OCI-LY1 (cell line): ENCODE results near the gene WWOX.

Source experiments
- H2AFZ ChIP-seq: fragments of 200-600 bp; sonication (generic), shearing (Covaris generic); 2 replicates; pipeline ENCODE4 v1.6.0; 2014; ENCODE audit warnings: antibody characterized with exemption, mild to moderate bottlenecking, low read length
- H3F3A ChIP-seq: fragments of 200-600 bp; sonication (generic), shearing (Covaris generic); 2 replicates; pipeline ENCODE4 v1.6.0; 2014; ENCODE audit warnings: mild to moderate bottlenecking, antibody characterized with exemption, low read length, moderate library complexity; ENCODE audit not compliant: insufficient read depth
- H3K27ac ChIP-seq: fragments of 200-600 bp; sonication (generic); 2 replicates; pipeline ENCODE4 v1.5.1; 2014; ENCODE audit warnings: low read length, mixed run types, mild to moderate bottlenecking, low read depth; ENCODE audit not compliant: poor library complexity, severe bottlenecking
- H3K27me3 ChIP-seq: fragments of 200-600 bp; sonication (generic); 2 replicates; pipeline ENCODE4 v1.6.0; 2014; ENCODE audit warnings: antibody characterized with exemption, mild to moderate bottlenecking, low read length, moderate library complexity; ENCODE audit not compliant: insufficient read depth
- H3K36me3 ChIP-seq: fragments of 200-600 bp; sonication (generic); 2 replicates; pipeline ENCODE4 v1.6.1; 2014; ENCODE audit warnings: mild to moderate bottlenecking, antibody characterized with exemption, low read length, moderate library complexity, mixed read lengths; ENCODE audit not compliant: insufficient read depth
- H3K4me1 ChIP-seq: fragments of 200-600 bp; sonication (generic); 2 replicates; pipeline ENCODE4 v1.5.1; 2014; ENCODE audit warnings: mild to moderate bottlenecking, low read length, moderate library complexity; ENCODE audit not compliant: insufficient read depth, severe bottlenecking
- H3K4me2 ChIP-seq: fragments of 200-600 bp; sonication (generic), shearing (Covaris generic); 2 replicates; pipeline ENCODE4 v1.6.1; 2014; ENCODE audit warnings: low read length
- H3K4me3 ChIP-seq: fragments of 200-600 bp; sonication (generic); 2 replicates; pipeline ENCODE4 v1.5.1; 2014; ENCODE audit warnings: low read length, low read depth, mild to moderate bottlenecking, mixed read lengths; ENCODE audit not compliant: poor library complexity, severe bottlenecking
- H3K79me2 ChIP-seq: fragments of 200-600 bp; shearing (Covaris generic); 2 replicates; pipeline ENCODE4 v1.6.1; 2016; ENCODE audit warnings: mixed run types, low read length, mixed read lengths; ENCODE audit not compliant: insufficient read depth
- H3K9ac ChIP-seq: fragments of 200-600 bp; sonication (generic), shearing (Covaris generic); 2 replicates; pipeline ENCODE4 v1.6.1; 2014; ENCODE audit warnings: mild to moderate bottlenecking, low read length, mixed read lengths
- H3K9me2 ChIP-seq: fragments of 200-600 bp; sonication (generic), shearing (Covaris generic); 2 replicates; pipeline ENCODE4 v1.6.1; 2014; ENCODE audit warnings: low read depth, mild to moderate bottlenecking, low read length, mixed read lengths
- H3K9me3 ChIP-seq: fragments of 200-600 bp; shearing (Covaris generic); 2 replicates; pipeline ENCODE4 v1.6.1; 2014; ENCODE audit warnings: low read length, mixed read lengths
- H4K20me1 ChIP-seq: fragments of 200-600 bp; sonication (generic), shearing (Covaris generic); 2 replicates; pipeline ENCODE4 v1.6.0; 2016; ENCODE audit warnings: mild to moderate bottlenecking, low read length; ENCODE audit not compliant: insufficient read depth
- CTCF ChIP-seq: fragments of 200-600 bp; sonication (generic), shearing (Covaris generic); IDR thresholded peaks from 2 replicates; pipeline ENCODE4 v1.5.1; 2017; ENCODE audit warnings: mild to moderate bottlenecking, antibody characterized with exemption, low read length, moderate library complexity, mixed read lengths
- EZH2 ChIP-seq: fragments of 200-600 bp; sonication (generic), shearing (Covaris generic); IDR thresholded peaks from 2 replicates; pipeline ENCODE4 v1.8.0; 2017; ENCODE audit warnings: borderline replicate concordance, mixed run types, mild to moderate bottlenecking, antibody characterized with exemption, low read length, moderate library complexity, mixed read lengths

Gene WWOX

GRCh38 chr16:78611318-78611717 is 511.9 kb downstream of the WWOX start:
- TF ChIP-seq CTCF (no peak), EZH2 (no peak)
- no peaks in the 10 kb centered on the region for H3K36me3 ChIP-seq
- H3K9me2 ChIP-seq = no peaks in the 10 kb centered on the region
- no peak overlapping the region for H3K4me2 ChIP-seq
- no peak overlapping the region for H2AFZ ChIP-seq
- no peak overlapping the region for H3K9ac ChIP-seq
- no peaks in the 10 kb centered on the region for H3F3A ChIP-seq
- no peaks in the 10 kb centered on the region for H4K20me1 ChIP-seq
- no peaks in the 10 kb centered on the region for H3K9me3 ChIP-seq
- H3K79me2 ChIP-seq = no peaks in the 10 kb centered on the region
- no peaks in the 10 kb centered on the region for H3K27me3 ChIP-seq
- no peak overlapping the region for H3K4me3 ChIP-seq
- no peak overlapping the region for H3K27ac ChIP-seq
- H3K4me1 ChIP-seq = no peaks in the 10 kb centered on the region

GRCh38 chr16:78619811-78620210 is 520.4 kb downstream of the WWOX start:
- H3K9me3 ChIP-seq = no peaks in the 10 kb centered on the region
- no peak overlapping the region for H2AFZ ChIP-seq
- H3K4me1 ChIP-seq = no peaks in the 10 kb centered on the region
- no peaks in the 10 kb centered on the region for H3K9me2 ChIP-seq
- no peaks in the 10 kb centered on the region for H3K36me3 ChIP-seq
- no peaks in the 10 kb centered on the region for H3K79me2 ChIP-seq
- H3K27me3 ChIP-seq = no peaks in the 10 kb centered on the region
- H4K20me1 ChIP-seq = no peaks in the 10 kb centered on the region
- no peak overlapping the region for H3K4me2 ChIP-seq
- H3K27ac ChIP-seq = no peak overlapping the region
- H3F3A ChIP-seq = no peaks in the 10 kb centered on the region
- H3K4me3 ChIP-seq = no peak overlapping the region
- H3K9ac ChIP-seq = no peak overlapping the region
- TF ChIP-seq EZH2 (no peak), CTCF (no peak)

- H3K9ac ChIP-seq = no peak overlapping the region
- no peaks in the 10 kb centered on the region for H3K9me3 ChIP-seq
- no peaks in the 10 kb centered on the region for H3K9me2 ChIP-seq
- no peaks in the 10 kb centered on the region for H3K4me1 ChIP-seq
- H3F3A ChIP-seq = no peaks in the 10 kb centered on the region
- TF ChIP-seq CTCF (no peak), EZH2 (no peak)
- no peak overlapping the region for H3K4me2 ChIP-seq
- no peaks in the 10 kb centered on the region for H3K36me3 ChIP-seq
- H3K27me3 ChIP-seq = no peaks in the 10 kb centered on the region
- H3K27ac ChIP-seq = no peak overlapping the region
- no peak overlapping the region for H2AFZ ChIP-seq
- no peak overlapping the region for H3K4me3 ChIP-seq
- H3K79me2 ChIP-seq = no peaks in the 10 kb centered on the region
- no peaks in the 10 kb centered on the region for H4K20me1 ChIP-seq
Measured at GRCh38 chr16:78620291-78620690, 520.8 kb downstream of the WWOX start.
